Measurements from ENCODE around the gene PSMB10. TPM values are rescaled to one million over a fixed set of nuclear protein-coding genes. Genes with fewer than 3 reads are reported as not detected.

Gene PSMB10
- total and polyA plus RNA-seq, 12 donors: 12.6 to 315 (median 62.1) TPM

DNA sequence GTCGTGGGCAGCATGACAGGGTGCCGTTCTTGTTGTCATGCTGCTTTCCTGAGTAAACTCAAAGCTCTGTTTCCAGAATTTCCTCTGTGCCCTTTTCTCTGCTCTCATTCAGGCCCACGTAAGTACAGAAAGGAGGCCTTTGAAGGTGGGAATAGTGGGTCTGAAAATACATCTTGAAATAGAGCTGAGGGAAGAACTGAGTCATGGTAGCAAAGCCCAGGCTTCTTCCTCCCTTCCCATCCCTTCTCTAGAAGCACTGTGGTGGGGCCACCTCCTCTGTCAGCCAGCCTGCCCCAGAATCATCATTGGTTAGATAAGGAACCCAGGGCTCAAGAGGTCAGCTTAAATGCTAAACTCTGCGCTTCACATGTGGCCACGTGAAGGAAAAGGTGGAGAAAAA, 14.4 kb downstream of the PSMB10 start:
- no peaks in the 10 kb centered on the region for H3K36me3 ChIP-seq (replicated peaks in 1 of 2)
- H3K9me3 ChIP-seq (replicated peaks in 1 of 3): no peaks in the 10 kb centered on the region
- no peak for TF ChIP-seq POLR2A (IDR thresholded peaks at IDR 0.05)
- TF ChIP-seq, protein P1, sequence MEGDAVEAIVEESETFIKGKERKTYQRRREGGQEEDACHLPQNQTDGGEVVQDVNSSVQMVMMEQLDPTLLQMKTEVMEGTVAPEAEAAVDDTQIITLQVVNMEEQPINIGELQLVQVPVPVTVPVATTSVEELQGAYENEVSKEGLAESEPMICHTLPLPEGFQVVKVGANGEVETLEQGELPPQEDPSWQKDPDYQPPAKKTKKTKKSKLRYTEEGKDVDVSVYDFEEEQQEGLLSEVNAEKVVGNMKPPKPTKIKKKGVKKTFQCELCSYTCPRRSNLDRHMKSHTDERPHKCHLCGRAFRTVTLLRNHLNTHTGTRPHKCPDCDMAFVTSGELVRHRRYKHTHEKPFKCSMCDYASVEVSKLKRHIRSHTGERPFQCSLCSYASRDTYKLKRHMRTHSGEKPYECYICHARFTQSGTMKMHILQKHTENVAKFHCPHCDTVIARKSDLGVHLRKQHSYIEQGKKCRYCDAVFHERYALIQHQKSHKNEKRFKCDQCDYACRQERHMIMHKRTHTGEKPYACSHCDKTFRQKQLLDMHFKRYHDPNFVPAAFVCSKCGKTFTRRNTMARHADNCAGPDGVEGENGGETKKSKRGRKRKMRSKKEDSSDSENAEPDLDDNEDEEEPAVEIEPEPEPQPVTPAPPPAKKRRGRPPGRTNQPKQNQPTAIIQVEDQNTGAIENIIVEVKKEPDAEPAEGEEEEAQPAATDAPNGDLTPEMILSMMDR (IDR thresholded peaks at IDR 0.05): no peak
- H3K4me1 ChIP-seq (replicated peaks in 1 of 2): peaks cover 6 to 19% of the 10 kb centered on the region in 2 donors
- no peak for DNase-seq
- intact Hi-C loops (cut with DNase I): loop anchor here (2.0 to 10.0 kb wide), 3 partner anchors 103 to 247 kb away; no protein-coding TSS in a partner anchor
- 81 to 88% (median 83%) methylated on average over 5 of the region's 5 CpGs for WGBS, 4 donors
- peak overlapping the region in 1 of 5 donors; percentile 47 for H3K27ac ChIP-seq
- no peak overlapping the region for H3K4me3 ChIP-seq
- no peaks in the 10 kb centered on the region for H3K27me3 ChIP-seq

DNA sequence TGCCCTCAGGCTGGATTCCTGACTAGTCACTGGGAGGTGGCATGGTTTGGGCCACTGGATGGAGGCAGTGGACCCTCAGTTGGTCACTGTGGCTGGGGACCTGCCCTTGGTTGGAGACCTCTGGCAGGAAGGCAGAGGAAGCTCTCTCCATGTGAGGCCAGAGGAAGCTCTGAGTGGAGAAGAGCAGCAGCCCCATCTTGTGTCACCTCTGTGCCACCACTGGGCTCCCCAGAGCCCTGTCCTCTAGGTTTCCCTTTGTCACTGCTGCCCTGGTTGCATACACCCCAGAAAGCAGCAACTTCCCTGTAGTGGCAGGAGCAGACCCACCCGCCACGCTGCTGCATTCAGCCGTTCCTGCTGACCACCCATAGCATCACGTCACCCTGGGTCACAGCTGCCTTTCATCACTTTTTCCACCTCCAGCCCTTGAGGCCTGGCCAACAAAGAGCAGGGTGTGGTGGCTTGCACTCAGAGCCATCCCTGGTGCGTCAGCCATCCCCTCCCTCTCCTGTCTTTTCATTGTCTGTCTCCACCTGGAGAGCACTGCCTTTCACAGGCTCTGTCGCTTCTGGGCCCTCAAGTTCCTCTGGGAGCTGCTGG, 16.9 kb downstream of the PSMB10 start:
- Histone ChIP-seq H3K36me3 (replicated peaks in 1 of 2) (no peaks in the 10 kb centered on the region), H3K4me3 (no peak overlapping the region), H3K9me3 (replicated peaks in 1 of 3) (no peaks in the 10 kb centered on the region), H3K27me3 (no peaks in the 10 kb centered on the region), H3K4me1 (replicated peaks in 1 of 2) (peaks cover 9 to 15% of the 10 kb centered on the region in 2 donors), H3K27ac (peak overlapping the region in 1 of 5 donors; percentile 37)
- intact Hi-C loops (cut with DNase I): loop anchor here in 1 of 2 donors (10.0 kb wide), 2 partner anchors 105 to 245 kb away; no protein-coding TSS in a partner anchor
- no peak for TF ChIP-seq POLR2A (IDR thresholded peaks at IDR 0.05)
- TF ChIP-seq, protein P1 (IDR thresholded peaks at IDR 0.05): no peak
- no peak for DNase-seq
- 66 to 88% (median 71%) methylated on average over 3 to 6 of the region's 6 CpGs for whole genome bisulfite sequencing, 4 donors

DNA sequence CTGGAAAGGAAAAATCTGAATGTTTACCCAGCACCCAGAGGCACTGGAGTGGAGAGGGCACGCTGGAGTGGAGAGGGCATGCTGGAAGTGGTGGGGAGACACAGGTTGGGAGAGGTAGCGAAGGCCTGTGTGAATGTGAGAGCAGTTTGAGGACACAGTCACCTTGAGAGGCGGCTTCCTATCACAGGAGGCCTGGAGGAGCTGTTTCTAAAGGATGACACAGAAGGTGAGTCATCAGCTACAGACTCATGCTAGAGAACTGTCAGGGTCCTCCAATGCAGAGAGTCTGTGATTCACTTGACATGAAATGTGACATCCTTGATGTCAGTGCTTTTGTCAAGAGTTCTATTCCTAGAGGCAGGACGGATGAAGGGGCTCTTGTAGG, 18.8 kb downstream of the PSMB10 start:
- DNase-seq: peak; percentile 72 to 89 (median 85)
- H3K9me3 ChIP-seq (replicated peaks in 1 of 3): no peaks in the 10 kb centered on the region
- no peak overlapping the region for H3K4me3 ChIP-seq
- intact Hi-C loops (cut with DNase I): no loop called here
- H3K36me3 ChIP-seq (replicated peaks in 1 of 2): no peaks in the 10 kb centered on the region
- H3K27ac ChIP-seq: peak overlapping the region in 4 of 5 donors; percentile 33 to 85 (median 78)
- TF ChIP-seq, protein P1 (IDR thresholded peaks at IDR 0.05): no peak
- TF ChIP-seq POLR2A (IDR thresholded peaks at IDR 0.05): peak in 1 of 2 donors; percentile 47
- peaks cover 9 to 15% of the 10 kb centered on the region in 2 donors for H3K4me1 ChIP-seq (replicated peaks in 1 of 2)
- H3K27me3 ChIP-seq: no peaks in the 10 kb centered on the region
- 36 to 58% (median 41%) methylated on average over 4 of the region's 4 CpGs for WGBS, 4 donors

DNA sequence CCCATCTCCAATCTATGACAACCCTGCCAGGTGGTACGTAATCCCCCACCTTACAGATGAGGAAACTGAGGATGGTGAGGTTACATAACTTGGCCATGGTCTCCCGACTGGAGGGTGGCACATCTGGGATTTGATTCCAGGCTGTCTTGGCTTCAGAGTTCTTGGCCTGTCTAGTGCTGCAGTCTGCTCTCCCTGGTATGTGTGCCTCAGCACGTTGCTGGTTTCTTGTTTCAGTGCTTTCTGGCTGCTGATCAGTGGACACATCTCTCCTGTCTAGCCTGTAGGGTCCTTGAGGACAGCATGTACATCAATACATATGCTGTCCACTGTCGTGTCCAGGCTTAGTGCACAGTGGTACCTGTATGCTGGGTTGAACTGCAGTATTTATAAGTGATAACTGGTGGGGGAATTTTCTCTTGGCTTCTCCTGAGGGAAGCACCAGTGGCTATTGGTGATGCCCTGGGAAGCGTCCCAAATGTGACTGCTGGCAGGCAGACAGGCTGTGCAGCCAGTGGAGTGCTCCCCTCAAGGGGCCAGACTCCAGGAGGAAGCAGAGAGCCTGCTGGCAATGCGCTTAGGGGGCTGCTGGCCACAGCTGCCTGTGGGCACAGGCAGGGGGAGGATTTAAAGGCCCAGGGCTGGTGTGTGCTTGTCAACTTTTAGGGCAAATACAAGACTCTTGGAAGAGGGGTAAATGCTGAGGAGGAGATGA, 19.4 kb downstream of the PSMB10 start:
- H3K36me3 ChIP-seq (replicated peaks in 1 of 2): no peaks in the 10 kb centered on the region
- H3K4me3 ChIP-seq: no peak overlapping the region
- H3K27ac ChIP-seq: peak overlapping the region in 4 of 5 donors; percentile 33 to 85 (median 78)
- H3K27me3 ChIP-seq: no peaks in the 10 kb centered on the region
- H3K9me3 ChIP-seq (replicated peaks in 1 of 3): no peaks in the 10 kb centered on the region
- peaks cover 9 to 15% of the 10 kb centered on the region in 2 donors for H3K4me1 ChIP-seq (replicated peaks in 1 of 2)
- 52 to 71% (median 58%) methylated on average over 4 to 6 of the region's 6 CpGs for WGBS, 4 donors
- TF ChIP-seq POLR2A (IDR thresholded peaks at IDR 0.05): no peak
- TF ChIP-seq, protein P1 (IDR thresholded peaks at IDR 0.05): no peak
- intact Hi-C loops (cut with DNase I): no loop called here
- DNase-seq: peak in 3 of 7 donors; percentile 44 to 55 (median 54)
